Stimulated activated CD8-positive, alpha-beta memory T cell treated with anti-CD3 and anti-CD28 coated beads, Interleukin-15, amount 100 ng/mL, for 1 hour (primary cell): ENCODE results near the gene PAM.

Source experiments
- DNase-seq: peaks from one replicate; pipeline ENCODE4 v3.0.0-alpha.2; 2020; ENCODE audit warnings: low read depth

PAM gene

DNA sequence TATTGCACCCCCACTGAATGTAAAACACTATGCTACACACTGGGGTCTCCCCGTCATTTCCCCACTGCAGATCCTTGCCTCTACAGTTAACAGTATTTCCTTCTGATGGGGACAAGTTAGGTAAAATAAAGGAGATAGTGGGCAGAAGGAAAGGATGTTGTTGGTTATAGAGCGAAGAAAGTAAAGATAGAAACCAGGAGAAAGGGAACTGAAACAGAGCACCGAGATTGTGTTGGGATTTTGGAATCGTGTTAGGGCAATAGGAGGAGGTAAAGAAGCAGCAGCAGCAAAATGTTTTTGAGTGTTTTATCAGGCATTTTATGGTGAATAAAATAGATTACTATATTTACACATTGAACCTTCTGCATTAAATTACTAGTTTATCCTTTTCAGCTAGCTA lies 60.0 kb downstream of the PAM start:
- DNase-seq: no peak

DNA sequence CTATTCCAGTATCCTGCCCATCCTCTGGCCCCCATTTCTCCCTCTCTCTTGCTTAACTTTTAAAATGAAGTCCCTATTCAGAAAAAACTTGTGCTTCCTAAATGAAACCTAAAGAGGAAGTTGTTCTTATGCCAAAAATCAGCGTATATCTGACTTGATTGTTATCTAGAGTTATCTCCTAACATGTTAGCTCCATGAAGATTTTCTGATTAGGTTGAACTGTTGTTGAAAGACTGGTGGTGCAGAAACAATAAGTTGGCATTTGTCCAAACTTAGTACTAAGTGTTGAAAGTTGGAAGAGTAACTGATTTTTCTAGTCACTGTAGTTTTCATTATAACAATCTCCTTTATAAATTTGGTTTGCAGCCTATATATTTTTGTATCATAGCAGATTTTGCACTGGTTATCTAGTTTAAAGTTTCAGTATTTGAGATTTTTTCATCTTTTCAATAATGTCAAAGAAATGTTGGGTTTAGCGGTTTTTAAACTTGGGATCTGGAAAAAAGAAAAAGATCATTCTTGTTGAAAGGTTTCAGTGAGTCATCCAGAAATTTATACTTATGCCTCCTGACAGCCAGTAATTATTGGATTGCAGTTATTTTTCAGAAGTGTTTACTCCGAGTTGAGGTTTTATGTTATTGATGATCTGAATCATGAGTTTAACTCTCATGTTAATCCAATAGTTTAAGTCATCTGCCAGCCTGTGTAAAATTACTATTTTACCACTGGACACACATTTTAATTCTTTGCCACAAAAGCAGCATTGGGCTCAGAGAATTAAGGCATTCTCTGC lies 60.6 kb downstream of the PAM start:
- no peak for DNase-seq

DNA sequence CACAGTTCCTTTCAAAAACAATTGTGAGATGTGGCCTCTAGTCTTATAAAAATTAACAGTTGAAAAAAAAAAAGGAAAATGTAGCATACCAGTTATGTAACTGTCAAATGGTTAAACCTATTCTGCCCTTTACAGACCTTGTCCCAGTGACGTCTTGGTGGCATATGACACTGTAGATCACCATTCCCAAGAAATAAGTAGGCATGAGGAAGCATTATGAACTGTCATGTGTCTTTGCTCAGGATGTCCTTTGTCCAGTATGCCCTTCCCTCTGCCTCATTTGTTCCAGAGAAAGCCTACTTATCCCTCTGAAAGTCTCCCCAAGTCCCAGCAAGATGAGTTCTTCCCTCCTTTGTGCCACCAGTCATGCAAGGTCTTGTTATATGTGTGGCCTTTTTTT lies 63.2 kb downstream of the PAM start:
- DNase-seq: no peak

DNA sequence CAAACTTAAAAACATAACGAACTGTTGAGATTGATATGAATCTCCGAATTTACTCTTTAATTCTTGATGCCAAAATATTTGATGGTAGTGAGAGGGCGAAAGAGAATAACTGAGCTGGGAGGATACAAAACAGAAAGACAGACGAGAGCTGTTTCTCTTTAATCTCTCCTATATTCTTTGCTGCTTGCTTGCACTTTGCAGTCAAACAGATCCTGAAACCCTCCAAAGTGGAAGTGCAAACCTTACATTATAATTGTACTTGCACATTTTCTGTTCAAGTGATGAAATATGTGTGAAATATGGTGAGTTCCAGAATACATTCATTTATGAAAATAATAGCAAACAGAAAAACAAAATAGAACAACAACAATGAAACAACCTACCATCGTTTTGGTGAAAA lies 63.8 kb downstream of the PAM start:
- no peak for DNase-seq

DNA sequence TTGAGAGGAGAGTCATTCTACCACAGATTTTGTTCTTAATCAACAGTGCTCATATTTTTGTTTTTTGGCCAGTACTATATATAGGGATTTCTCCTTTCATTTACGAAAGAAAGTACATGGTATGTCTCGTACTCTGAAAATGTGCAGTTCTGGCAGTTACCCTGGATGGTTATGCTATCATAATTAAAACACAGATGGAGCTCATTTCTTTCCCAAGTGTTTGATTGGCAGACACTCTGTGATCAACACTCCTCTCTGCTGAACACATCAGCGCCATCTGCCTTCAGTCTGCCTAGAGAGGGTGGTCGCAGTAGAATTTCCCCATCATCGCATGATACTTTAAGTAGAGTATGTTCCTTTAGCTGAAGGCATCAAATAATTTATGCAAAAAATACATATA lies 64.5 kb downstream of the PAM start:
- DNase-seq: no peak

DNA sequence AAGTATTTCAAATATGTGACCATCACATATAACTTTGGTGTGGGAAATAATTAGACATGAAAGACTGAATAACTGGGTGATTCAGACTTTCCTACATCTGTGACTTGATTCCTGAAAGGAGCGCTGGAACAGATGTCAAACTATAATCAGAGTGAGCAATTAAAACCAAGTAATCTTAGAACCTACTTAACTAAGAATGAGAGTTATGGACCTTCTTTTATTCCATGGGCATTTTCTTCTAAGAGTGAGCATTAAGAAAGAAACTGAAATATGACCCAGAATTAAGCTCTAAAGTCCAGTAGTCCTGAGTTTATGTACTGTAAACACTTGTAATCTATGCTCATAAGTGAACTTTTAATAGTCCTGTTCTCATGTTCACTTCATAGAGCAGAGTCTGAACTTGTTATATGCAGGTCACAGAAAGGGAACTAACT lies 68.4 kb downstream of the PAM start:
- DNase-seq: no peak

DNA sequence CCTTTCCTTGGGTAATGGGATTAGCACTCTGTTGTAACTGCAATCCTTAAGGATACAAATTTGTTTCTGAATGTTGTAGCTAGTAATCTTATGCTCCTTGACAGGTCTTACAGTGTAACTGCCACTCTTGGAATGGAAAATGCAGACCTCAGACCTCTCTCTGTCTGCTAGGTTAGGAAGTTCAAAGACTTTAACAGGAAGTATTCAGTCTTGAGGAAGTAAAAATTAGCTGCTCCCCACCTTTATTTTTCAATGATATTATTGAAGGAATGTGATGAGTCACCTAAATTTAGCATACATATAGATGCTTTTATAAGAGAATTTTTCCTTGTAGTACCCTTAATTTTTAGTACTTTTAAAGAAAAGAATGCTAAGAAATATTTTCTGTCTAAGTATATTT lies 71.5 kb downstream of the PAM start:
- no peak for DNase-seq

DNA sequence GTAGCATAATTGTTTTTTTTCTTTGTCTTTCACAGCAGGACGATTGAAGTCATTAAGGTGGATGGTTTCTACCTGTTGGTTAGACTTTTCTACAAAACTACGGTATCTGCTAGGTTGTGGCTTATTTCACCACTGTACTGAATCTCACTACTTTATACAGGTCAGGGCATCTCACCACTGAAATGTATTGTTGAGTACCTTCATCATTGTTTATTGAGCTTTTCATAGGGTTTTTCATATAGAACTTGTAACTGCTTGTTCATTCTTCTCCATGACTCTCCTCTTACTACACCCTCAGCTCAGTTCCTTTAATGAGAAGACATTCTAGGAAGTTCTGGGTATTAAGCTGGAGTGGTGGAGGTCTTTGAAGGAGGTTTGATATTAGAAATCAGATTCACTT lies 75.1 kb downstream of the PAM start:
- no peak for DNase-seq

DNA sequence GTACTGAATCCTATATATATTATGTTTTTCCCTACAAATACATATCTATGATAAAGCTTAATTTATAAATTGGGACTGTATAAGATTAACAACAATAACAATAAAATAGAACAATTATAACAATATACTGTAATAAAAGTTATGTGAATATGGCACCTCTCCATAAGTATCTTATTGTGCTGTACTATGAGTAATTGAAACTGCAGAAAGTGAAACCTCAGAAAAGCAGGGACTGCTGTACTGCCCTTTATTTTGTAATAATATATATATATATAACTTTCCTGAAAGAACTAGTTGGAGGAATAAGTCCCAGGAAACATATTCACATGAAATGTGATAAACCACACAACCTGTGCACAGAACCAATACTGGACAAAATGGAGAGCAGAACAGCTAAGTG lies 77.3 kb downstream of the PAM start:
- no peak for DNase-seq

DNA sequence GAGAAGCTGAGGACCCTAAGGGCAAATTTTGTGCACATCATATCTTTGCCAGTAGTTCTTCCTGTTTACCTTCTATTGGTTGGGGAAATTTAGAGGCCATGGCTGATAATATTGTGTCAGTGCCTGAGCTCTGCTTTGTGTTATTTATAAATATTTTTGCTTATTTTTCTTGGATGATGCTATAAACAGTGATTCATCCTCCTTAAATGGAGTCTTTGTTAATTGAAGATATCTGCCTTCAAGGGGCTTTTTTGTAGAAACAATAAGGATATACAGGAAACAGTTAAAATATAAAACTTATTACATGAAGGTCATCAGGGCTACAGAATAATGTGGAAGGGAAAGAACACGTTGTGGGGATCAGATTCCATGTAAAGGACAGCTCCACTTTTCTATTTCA lies 78.0 kb downstream of the PAM start:
- no peak for DNase-seq

DNA sequence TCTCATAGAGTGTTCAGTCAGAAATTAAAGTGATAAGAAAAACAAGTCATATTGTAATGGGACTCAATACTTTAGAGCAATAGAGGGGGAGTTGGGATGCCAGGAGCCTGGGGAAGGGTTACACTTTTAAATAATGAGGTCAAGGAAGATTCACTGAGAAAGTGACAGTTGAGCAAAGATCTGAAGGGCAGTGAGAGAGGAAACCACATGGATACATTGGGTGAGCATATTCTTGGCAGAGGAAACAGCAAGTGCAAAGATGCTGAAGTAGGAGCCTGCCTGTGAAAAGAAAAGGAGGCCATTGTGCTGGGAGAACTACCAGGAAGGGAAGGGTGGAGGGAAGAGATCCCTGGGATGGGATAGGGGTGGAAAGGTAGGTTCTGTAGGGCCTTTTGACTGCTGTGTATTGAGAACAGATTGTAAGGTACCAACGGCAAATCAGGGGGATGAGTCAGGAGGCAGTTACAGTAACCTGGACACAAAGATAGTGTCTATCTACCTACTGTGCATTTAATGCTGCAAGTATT lies 79.4 kb downstream of the PAM start:
- no peak for DNase-seq

DNA sequence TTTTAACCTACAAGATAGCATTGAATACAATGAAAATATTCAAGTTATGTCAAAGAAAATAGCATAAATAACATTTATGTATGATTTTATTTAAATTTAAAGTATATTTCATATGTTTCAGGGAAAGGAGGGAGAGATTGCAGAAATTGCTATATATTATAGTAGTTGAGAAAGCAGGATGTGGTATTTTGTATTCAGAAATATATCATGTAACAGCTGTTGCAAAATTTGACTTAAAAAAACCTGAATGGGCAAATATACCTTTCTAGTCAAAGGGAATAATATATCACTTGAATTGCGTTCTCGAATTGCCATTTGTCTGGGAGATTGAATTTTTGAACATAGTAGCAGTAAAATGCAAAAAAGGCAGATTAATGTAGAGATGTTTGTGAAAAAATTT lies 80.6 kb downstream of the PAM start:
- DNase-seq: no peak

DNA sequence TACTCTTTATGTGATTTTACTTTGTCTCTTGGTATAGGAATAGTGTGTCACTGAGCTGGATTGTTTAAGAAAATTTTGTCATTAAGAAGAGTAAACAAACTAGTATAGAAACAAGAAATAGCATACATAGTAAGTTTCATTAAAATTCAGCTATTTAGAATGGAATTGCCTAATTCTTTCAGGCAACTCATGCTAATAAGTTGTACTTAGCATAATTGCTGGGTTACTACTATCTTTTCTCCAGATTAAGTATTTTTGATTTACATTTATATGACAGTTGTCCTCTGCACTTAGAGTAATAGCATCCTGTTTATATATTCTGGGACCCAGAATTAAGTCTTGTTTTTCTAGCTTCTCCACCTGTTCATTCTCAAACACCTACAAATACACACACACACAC lies 85.9 kb downstream of the PAM start:
- no peak for DNase-seq

DNA sequence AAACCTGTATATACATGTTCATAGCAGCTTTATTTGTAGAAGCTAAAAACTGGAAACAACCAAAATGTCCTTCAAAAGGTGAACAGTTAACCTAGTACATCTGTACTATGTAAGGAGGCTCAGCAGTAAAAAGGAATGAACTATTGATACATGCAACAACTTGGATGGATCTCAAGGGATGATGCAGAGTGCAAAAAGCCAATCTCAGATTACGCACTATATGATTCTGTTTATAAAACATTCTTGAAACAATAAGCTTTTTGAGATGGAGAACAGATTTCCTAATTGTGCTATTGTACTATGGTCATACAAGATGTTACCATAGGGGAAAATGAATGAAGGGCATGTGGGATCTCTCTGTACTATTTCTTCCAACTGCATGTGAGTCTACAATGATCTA lies 88.9 kb downstream of the PAM start:
- no peak for DNase-seq

DNA sequence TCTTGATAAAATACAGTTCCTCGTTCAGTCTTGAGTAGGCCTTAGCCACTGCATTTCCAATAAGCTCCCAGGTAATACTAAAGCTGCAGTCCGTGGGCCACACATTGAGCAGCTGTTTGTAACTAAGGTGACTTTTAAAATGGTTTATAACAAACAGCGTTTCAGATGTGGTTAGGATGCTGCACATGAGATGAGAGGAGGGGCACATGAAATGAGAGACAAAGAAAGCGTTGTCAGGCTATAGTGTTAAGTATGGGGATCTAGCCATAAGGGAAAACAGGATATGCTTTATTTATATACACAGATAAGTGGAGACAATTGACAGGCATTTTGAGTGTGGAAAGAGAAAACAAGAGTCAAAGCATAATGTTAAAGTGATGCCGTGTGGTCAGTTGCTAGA lies 89.9 kb downstream of the PAM start:
- no peak for DNase-seq

DNA sequence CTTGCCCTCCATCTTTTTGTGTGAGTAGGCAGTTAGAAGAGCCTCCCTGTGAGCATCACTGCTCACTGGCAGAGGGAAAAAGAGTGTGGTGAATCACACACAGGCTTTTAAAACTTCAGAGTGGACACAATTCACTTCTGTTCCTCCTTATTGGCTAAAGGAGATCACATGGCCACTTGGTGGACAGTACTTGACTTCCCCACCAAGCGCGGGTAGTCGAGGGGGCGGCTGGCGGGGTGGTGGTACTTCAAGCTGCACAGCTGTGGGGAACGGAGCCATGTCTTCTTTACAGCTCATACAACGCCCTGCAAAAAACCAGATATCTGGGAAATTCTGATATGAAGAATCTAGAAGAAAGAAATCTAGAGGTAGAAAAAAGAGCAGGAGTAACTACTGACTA lies 95.4 kb downstream of the PAM start:
- DNase-seq: no peak

DNA sequence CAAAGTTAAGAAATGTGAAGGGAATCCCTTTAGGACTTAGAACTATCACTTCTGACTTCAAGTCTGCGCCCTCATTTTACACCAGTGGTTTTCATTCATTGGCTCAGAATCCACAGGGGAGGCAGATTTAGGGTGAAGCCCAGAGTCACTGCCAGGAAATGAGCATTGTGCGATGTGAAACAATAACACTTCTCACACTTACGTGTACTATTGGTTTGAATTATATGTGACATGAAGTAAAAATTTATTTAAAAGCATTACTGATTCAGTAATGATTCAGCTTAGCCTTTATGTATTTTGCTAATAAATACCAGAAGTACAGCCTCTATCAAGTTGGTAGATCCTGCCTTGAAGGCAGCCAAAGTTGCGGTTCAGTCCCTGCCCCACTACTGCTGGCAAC lies 98.6 kb downstream of the PAM start:
- no peak for DNase-seq

DNA sequence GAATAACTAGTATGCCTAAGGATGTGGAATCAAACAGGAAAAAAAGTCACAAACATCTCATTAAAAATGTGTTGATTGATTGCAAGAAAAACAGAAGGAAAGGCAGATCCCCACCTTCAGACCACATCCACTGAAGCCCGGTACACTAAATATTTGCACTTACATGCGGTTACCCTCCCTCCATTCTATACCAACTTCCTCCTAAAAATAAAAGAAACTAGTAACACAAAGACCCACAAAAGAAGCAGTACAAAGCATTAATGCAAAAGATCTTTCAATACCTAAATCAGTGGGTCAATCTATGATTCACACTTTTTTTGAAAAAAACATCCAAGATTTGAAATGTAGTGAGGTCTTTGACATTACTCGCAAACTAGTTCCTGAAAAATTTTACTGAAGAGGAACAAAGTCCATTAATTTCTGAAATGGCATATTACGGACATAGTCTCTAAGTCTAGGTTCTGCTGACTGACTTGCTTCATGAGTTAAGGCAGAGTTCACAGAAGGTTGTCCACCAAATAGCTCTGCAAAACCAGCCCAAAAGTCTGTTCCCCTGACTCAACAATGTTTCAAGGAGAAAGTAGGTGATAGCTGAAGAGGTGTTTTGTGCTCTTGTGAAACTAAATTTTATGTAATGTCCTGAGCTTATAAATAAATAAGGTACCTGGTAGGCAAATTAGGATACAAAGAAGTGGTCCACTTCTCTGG lies 100.7 kb downstream of the PAM start:
- no peak for DNase-seq

DNA sequence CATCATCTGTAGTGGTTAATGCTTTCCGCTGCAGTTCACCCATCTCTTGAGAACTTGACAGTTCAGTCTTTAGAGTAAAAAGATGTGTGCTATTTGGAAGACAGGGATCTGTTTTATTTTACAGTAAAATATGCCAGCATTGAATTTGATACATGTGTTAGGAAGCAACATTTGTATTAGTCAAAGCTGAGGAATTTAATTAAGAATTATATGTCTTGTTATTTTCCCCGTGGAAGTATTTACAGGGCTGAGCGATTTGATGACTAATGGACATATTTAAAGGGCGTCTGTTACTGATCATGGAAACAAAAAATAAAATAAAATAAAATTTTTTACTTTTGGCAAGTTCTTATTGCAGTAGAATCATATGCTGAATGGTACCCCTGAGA lies 101.3 kb downstream of the PAM start:
- no peak for DNase-seq

DNA sequence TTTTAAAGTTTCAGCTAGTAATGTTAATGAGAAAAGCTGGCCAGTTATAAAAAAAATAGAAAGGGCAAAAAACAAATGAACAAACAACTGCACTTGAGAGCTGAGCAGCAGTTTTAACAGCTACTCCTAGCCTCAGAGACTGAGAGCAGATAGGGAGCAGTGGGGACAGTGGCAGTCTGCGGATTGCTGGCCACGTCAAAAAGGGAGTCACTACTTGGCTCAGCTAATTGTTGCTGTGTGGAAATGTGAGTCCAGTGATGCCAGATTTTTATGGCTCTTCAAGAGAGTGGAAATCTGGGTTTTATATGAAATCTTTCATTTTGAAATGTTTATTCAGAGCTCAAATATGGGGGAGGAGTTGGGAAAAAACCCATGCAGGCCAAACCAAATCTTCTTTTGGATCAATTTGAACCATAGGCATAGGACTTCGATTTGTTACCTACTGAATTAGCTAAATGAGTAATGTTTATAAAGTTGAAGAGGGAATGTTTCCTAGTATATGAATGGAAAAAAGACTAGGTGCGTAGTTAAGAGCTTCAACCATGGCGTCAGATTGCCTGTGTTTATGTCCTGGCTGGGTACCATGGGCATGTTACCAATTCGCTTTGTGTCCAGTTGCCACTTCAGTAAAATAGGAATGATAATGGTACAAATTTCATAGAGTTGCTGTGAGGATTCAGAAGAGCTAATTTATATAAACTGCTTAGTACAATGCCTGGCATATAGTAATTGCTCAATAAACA lies 102.1 kb downstream of the PAM start:
- no peak for DNase-seq

DNA sequence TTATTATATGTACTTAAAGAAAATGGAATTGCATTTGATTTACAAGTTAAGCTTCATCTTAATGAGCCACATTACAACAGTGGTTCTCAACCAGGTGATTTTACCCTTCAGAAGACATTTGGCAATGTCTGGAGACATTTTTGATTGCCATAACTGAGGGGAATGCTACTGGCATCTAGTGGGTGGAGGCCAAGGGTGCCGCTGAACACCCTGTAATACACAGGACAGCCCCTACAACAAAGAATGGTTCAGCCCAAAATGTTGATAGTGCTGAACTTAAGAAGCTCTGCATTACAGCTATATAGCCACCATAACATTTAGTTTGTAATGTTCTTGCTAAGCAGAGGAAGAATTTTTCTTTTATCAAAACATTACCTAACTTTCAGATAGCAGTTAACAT lies 103.1 kb downstream of the PAM start:
- no peak for DNase-seq

DNA sequence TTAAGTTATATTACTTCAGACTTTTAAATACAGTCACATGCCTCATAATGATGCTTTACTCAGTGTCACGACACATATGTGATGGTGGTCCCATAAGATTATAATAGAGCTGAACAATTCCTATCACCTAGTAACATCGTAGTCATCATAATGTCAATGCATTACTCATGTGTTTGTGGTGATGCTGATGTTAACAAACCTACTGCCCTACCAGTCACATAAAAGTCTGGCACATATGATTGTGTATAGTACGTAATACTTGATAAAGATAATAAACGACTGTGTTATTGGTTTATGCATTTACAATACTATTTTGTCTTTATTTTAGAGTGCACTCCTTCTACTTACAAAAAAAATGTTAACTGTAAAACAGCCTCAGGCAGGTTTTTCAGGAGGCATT lies 103.7 kb downstream of the PAM start:
- no peak for DNase-seq

DNA sequence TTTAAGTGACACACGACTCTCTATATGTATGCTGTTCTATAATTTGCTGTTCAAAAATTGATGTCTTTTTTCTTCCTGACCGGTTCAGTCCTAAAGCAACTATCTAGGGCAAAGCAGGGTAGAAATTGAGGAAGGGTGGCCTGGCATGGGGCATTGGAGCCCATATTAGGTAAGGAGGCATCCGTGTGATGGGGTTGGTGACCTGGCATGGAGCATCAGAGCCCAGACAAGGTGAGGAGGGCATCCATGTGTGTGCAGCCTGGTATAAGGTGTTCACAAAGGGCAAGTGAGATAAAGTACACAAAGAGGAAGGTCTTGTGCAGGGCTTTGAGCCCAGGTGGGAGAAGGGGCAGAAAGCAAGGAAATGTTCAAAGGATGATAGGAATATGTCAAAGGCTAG lies 104.9 kb downstream of the PAM start:
- DNase-seq: no peak
